ENCODE data around the gene SYTL2.

GRCh38 chr11:85661972-85662664, 148.8 kb downstream of the SYTL2 start:
- TF ChIP-seq, protein P1, sequence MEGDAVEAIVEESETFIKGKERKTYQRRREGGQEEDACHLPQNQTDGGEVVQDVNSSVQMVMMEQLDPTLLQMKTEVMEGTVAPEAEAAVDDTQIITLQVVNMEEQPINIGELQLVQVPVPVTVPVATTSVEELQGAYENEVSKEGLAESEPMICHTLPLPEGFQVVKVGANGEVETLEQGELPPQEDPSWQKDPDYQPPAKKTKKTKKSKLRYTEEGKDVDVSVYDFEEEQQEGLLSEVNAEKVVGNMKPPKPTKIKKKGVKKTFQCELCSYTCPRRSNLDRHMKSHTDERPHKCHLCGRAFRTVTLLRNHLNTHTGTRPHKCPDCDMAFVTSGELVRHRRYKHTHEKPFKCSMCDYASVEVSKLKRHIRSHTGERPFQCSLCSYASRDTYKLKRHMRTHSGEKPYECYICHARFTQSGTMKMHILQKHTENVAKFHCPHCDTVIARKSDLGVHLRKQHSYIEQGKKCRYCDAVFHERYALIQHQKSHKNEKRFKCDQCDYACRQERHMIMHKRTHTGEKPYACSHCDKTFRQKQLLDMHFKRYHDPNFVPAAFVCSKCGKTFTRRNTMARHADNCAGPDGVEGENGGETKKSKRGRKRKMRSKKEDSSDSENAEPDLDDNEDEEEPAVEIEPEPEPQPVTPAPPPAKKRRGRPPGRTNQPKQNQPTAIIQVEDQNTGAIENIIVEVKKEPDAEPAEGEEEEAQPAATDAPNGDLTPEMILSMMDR (IDR thresholded peaks at IDR 0.05): no peak
- TF ChIP-seq POLR2AphosphoS5 (IDR thresholded peaks at IDR 0.05; ENCODE audit: low read depth, low read length) (no peak), SIN3A (IDR thresholded peaks at IDR 0.05; ENCODE audit: borderline replicate concordance, insufficient read depth, low read depth, low read length) (no peak)

All from Panc1 (cell line).